Mesenteric fat pad (tissue), 1 donor: ENCODE results near the gene MED26. TPM values are rescaled to one million over a fixed set of nuclear protein-coding genes. Genes with fewer than 3 reads are reported as not detected.

Source experiments
- DNase-seq: peaks from one replicate; pipeline ENCODE4 v3.0.0-alpha.2; 2020; ENCODE audit warnings: low spot score
- total RNA-seq: library from RNA; stranded (reverse); fragmentation: NEBNext Ultra II Directional; extraction: Animal tissue kit (Norgen Biotek cat#: 25700); gene quantifications from one replicate; pipeline ENCODE4 v1.2.1, GENCODE V29; 2021
- donor health status: DM: yes; HTN: yes; CAD: no.

MED26 gene
- total RNA-seq, 1 donor from 2014 or later, result 12.7 TPM

- DNase-seq, result no peak
Observed at GRCh38 chr19:16614941-16615340, 13.1 kb downstream of the MED26 start.

- DNase-seq, result no peak
Observed at GRCh38 chr19:16613841-16614240, 14.2 kb downstream of the MED26 start.

GRCh38 chr19:16612636-16613035 is 15.4 kb downstream of the MED26 start:
- DNase-seq, result no peak

GRCh38 chr19:16611121-16611520 is 16.9 kb downstream of the MED26 start:
- no peak for DNase-seq

GRCh38 chr19:16609511-16610200 is 18.3 kb downstream of the MED26 start:
- DNase-seq, result no peak

- DNase-seq, result no peak
Observed at GRCh38 chr19:16608290-16608739, 19.7 kb downstream of the MED26 start.

GRCh38 chr19:16607819-16608218 is 20.2 kb downstream of the MED26 start:
- no peak for DNase-seq

- no peak for DNase-seq
Observed at GRCh38 chr19:16605553-16605994, 22.4 kb downstream of the MED26 start.

GRCh38 chr19:16605115-16605514 is 22.9 kb downstream of the MED26 start:
- no peak for DNase-seq

- no peak for DNase-seq
Observed at GRCh38 chr19:16604615-16605014, 23.4 kb downstream of the MED26 start.

GRCh38 chr19:16603090-16603489 is 24.9 kb downstream of the MED26 start:
- DNase-seq, result no peak

GRCh38 chr19:16601378-16602052 is 26.5 kb downstream of the MED26 start:
- DNase-seq, result no peak

- DNase-seq, result no peak
Observed at GRCh38 chr19:16600824-16601223, 27.2 kb downstream of the MED26 start.

- no peak for DNase-seq
Observed at GRCh38 chr19:16599655-16600346, 28.2 kb downstream of the MED26 start.

- DNase-seq, result no peak
Observed at GRCh38 chr19:16598848-16599247, 29.2 kb downstream of the MED26 start.

GRCh38 chr19:16596399-16596798 is 31.6 kb downstream of the MED26 start:
- no peak for DNase-seq

- no peak for DNase-seq
Observed at GRCh38 chr19:16595097-16595496, 32.9 kb downstream of the MED26 start.

- no peak for DNase-seq
Observed at GRCh38 chr19:16594681-16595091, 33.3 kb downstream of the MED26 start.

GRCh38 chr19:16594131-16594586 is 33.8 kb downstream of the MED26 start:
- DNase-seq, result no peak

- DNase-seq, result no peak
Observed at GRCh38 chr19:16593181-16593580, 34.8 kb downstream of the MED26 start.

GRCh38 chr19:16591803-16592556 is 36.0 kb downstream of the MED26 start:
- DNase-seq, result no peak
